Activated T-cell treated with anti-CD3 and anti-CD28 coated beads, Interleukin-2, amount 50 U/mL, for 72 hours (primary cell): Measurements from ENCODE around the gene SHISA7. TPM values are rescaled to one million over a fixed set of nuclear protein-coding genes. Genes with fewer than 3 reads are reported as not detected.
"Not testable (repeated sequence)": the region's sequence is repeated elsewhere in the genome, so short reads cannot be mapped to it uniquely, and the experiment has no call there.

Experiments
- ATAC-seq, 2 donors: fragments of 150-1000 bp; cut with Tn5 transposase; replicated peaks in 1 of 2; 2 replicates each; pipeline ENCODE4 v1.10.0; 2021; ENCODE audit warnings: moderate library complexity in 2 of 2, mild to moderate bottlenecking in 1 of 2
- DNase-seq, 2 donors: peaks; one replicate each; pipeline ENCODE4 v3.0.0; 2021 to 2022; ENCODE audit warnings: mixed read lengths in 1 of 2
- H3K27ac Mint-ChIP-seq: one replicate; pipeline ENCODE4 v1.8.0; 2022; ENCODE audit warnings: mild to moderate bottlenecking, moderate library complexity, mixed read lengths
- H3K27me3 Mint-ChIP-seq: one replicate; pipeline ENCODE4 v1.8.0; 2022; ENCODE audit warnings: low read depth, mixed read lengths
- H3K36me3 Mint-ChIP-seq, 2 donors: one replicate each; pipeline ENCODE4 v1.8.0; 2022; ENCODE audit warnings: mixed read lengths in 2 of 2, mild to moderate bottlenecking in 1 of 2; ENCODE audit not compliant: insufficient read depth in 2 of 2
- H3K4me1 Mint-ChIP-seq: one replicate; pipeline ENCODE4 v1.8.0; 2022; ENCODE audit warnings: low read depth, mixed read lengths
- H3K4me3 Mint-ChIP-seq, 2 donors: one replicate each; pipeline ENCODE4 v1.8.0; 2022; ENCODE audit warnings: mild to moderate bottlenecking in 2 of 2, mixed read lengths in 2 of 2, moderate library complexity in 2 of 2
- H3K9me3 Mint-ChIP-seq, 2 donors: one replicate each; pipeline ENCODE4 v1.8.0; 2022; ENCODE audit warnings: mixed read lengths in 2 of 2
- total RNA-seq, 2 donors: library from RNA; stranded (reverse); gene quantifications; one replicate each; pipeline ENCODE4 v1.2.3, GENCODE V29; 2022

SHISA7 gene
- total RNA-seq, 2 donors from 2014 or later: 0.17 TPM; not detected in 1

DNA sequence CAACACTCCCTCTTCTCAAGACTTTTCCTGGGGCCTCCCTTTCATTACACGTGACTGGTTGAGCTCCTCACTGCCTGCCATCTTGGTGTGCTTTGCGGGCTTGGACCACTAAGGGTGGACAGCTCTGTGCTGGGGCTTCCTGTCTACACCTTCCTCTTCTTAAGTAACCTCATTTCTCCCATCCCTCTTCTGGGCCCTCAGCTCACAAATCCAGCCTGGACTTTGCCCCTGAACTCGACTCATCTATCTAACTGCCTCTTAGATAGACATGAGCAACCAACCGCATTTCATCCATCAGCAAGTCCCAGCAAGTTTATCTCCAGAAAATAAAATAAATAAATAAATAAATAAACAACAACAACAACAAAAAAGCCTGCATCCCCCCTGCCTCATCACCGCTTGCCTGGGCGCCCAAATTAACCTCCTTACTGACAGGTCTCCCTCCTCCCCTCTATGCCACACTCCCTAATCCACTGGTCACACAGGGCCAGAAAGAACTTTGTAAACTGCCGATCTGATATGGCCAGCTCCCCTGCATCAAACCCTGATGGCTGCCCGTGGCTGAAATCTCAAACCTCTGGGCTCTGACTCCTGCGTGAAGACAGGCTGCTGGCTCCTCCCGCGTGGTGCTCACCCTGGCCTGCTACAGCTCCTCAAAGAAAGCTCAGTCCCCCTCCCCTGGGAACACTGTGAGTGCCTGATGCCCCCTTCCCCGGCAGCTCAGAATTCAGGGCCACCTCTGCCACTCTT lies 10.6 kb upstream of the SHISA7 start:
- Mint-ChIP-seq H3K4me1 (peaks cover 5% of the 10 kb centered on the region), H3K27ac (no peak overlapping the region), H3K4me3 (peak overlapping the region in 1 of 2 donors; percentile 59), H3K27me3 (peaks cover 20% of the 10 kb centered on the region), H3K9me3 (no peaks in the 10 kb centered on the region), H3K36me3 (peaks cover 4 to 7% of the 10 kb centered on the region in 2 donors)
- ATAC-seq: no peak
- DNase-seq: no peak

DNA sequence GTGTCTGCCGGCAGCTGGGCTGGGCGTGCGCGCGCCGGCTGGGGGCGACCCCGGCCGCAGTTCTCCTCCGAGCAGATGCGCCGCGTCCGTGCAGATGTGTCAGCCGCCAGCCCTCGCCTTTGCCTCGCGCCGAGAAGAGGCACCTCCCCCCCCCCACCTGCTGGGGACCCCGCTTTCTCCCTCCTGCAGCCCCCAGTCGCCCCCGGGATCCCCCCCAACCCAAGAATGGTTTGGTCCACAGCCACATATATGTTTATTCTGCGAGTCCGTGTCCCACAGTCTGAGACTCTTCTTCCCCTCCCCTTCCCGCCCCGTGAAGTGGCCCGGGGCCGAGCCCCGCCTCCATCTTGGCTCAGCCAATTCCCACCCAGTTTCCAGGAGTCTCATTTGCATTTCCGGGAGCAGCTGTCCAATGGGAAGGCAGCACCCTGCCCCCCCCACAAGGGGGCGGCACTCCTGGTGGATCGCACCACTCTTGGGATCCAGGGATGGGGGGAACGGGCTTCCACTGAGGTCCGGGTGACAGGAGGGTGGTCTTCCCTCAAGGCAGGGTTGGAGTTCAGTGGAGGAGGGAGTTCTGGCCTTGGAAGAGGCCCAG lies 9.7 kb upstream of the SHISA7 start:
- peak; percentile 56 for ATAC-seq
- Mint-ChIP-seq H3K27me3 (peaks cover 20% of the 10 kb centered on the region), H3K9me3 (no peaks in the 10 kb centered on the region), H3K4me1 (peaks cover 5% of the 10 kb centered on the region), H3K4me3 (peak overlapping the region in 1 of 2 donors; percentile 59), H3K36me3 (peaks cover 4 to 7% of the 10 kb centered on the region in 2 donors), H3K27ac (no peak overlapping the region)
- peak; percentile 41 to 43 for DNase-seq

DNA sequence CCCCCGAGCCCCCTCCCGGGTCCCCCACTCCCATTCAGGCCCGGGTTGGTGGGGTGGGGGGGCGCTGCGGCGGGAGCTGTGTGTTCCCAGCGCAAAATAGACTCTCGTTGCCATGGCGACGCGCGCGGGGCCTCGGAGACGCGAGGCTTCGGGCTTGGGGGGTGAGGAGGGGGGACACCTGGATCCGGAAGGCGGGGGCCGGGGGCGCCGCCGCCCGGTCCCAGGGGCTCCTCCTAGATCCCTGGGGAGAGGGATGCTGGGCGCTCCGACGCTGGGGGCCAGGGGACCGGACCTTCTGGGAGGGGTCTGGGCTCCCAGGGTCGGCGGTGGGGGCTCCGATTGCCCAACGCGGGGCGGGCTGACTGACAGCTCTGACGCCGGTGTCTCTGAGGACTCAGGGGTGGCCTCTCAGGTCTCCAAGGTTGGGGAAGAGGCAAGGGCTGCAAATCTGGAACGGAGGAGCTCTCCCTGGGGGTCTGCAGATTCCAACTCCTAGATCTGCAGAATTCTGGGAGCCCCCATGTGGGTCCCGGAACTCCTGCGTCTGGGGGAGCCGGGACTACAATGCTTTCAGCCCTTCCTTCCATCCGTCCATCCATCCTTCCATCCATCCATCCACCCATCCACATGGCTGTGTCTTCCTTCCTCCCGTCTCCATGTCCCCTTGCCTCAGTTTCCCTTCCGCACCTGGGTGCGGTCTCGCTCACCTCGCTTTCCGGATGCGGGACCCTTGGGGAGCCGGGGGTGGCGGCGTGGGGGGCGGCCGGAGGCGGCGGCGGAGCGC lies 9.1 kb upstream of the SHISA7 start:
- H3K27me3 Mint-ChIP-seq: peaks cover 20% of the 10 kb centered on the region

DNA sequence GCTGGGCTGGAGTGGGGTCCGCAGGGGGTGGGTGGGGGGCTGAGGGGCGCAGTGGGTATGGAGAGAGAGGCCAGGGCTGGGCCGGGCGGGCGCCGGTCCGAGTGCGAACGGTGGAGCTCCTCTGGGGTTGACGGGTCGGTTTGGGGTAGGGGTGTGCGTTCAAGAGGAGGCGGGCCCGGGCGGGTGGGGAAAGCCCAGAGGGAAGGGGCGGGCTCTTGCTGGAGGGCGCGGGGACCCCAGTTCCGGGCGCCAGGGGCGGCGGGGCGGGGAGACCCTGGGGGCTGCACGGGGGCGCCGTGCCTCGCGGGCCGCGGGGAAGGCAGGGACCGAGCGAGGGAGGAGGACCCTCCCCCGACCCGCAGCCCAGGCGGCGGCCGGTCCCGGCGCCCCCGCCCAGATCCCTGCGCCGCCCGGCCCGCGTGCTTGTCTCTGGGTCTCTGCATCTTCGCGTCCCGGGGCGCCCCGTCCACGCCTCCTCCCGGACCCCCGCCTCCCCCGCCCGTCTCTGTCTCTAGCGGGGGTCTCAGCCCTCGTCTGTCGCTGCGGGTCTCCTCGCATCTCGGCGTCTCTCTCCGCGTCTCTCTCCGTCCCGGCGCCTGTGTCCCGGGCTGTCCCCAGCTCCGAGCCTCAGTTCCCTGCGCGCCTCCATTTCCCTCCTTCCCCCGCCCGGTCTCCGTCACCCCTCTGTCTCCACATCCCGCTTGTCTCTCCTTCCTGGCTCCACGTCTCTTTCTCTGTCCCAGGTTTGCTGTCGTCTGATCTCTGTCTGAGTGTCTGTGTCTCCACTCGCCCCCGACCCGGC lies 8.3 kb upstream of the SHISA7 start:
- Mint-ChIP-seq H3K36me3 (peaks cover 4 to 7% of the 10 kb centered on the region in 2 donors), H3K4me1 (peaks cover 5% of the 10 kb centered on the region), H3K4me3 (peak overlapping the region; percentile 80 to 81), H3K27me3 (peaks cover 20% of the 10 kb centered on the region), H3K27ac (no peak overlapping the region), H3K9me3 (no peaks in the 10 kb centered on the region)
- ATAC-seq (peak; percentile 33 to 36), DNase-seq (no peak)

More for the DNA sequence above, 9.1 kb upstream of the SHISA7 start:
- ATAC-seq (no peak), DNase-seq (no peak)
- H3K27ac Mint-ChIP-seq: no peak overlapping the region
- H3K4me3 Mint-ChIP-seq: peak overlapping the region; percentile 80 to 81
- H3K4me1 Mint-ChIP-seq: peaks cover 5% of the 10 kb centered on the region
- H3K9me3 Mint-ChIP-seq: no peaks in the 10 kb centered on the region
- H3K36me3 Mint-ChIP-seq: peaks cover 4 to 7% of the 10 kb centered on the region in 2 donors

DNA sequence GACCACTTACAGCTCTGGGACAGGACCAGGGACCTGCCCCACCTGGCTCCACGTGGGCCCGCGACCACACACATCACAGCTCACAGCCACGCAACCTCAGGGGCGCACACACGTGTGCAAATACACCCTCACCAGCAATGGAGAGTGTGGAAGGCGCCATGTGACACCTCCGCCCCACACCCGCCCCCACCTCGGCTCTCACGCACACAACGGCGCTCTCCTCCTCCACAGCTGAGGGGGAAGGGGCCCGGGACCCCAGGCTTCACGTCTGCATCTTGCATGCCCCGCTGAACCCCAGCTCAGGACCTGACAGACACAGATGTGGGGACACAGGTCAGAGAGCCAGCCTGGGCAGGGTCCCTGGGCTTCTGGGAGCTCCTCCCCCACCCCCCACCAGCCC lies 6.4 kb upstream of the SHISA7 start:
- DNase-seq: no peak
- ATAC-seq: no peak
- H3K4me3 Mint-ChIP-seq: no peak overlapping the region
- H3K4me1 Mint-ChIP-seq: peaks cover 5% of the 10 kb centered on the region
- no peak overlapping the region for H3K27ac Mint-ChIP-seq
- no peaks in the 10 kb centered on the region for H3K9me3 Mint-ChIP-seq
- peaks cover 34% of the 10 kb centered on the region for H3K27me3 Mint-ChIP-seq
- H3K36me3 Mint-ChIP-seq: peaks cover 2 to 7% of the 10 kb centered on the region in 2 donors

DNA sequence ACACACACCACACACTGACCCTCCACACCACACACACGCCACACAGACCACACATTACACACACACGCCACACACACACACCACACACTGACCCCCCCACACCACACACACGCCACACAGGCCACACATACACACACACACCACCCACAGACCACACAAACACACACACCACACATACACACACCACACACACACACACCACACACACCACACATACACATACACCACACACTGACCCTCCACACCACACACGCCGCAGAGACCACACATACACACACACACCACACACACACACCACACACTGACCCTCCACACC lies 5.0 kb upstream of the SHISA7 start:
- H3K4me3 Mint-ChIP-seq, H3K27ac Mint-ChIP-seq, ATAC-seq, H3K9me3 Mint-ChIP-seq, H3K36me3 Mint-ChIP-seq, DNase-seq: not testable (repeated sequence)
- Mint-ChIP-seq H3K27me3 (peaks cover 36% of the 10 kb centered on the region), H3K4me1 (peaks cover 13% of the 10 kb centered on the region)

DNA sequence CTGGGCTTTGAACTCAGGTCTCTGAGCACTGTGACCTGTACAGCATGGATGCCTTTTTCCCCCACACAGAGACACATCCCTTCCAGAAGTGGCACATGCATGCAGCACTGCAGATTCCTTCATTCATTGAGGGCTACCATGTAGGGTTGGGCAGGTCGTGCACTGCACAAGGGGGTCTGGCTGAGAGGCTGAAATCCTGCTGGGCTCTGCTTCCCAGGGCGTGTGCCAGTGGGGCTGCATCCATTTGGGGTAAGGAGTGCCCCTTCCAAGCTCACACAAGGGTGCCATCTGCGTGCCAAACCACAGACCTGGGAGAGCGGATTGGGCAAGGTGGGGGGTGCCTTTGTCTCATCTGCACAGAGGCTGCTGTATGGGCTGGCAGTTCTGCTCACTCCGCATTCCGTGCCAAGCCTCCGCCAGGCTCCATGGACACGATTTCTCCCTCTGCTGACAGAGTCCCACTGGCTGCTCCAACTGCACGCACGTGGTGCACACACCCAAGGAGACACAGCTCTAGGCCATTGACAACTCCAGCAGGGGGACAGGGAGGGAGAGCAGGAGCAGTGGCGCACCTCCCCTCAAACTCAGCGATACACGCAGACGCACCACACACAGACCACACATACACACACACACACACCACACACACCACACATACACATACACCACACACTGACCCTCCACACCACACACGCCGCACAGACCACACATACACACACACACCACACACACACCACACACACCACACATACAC lies 4.5 kb upstream of the SHISA7 start:
- H3K27ac Mint-ChIP-seq: no peak overlapping the region
- peaks cover 17% of the 10 kb centered on the region for H3K4me1 Mint-ChIP-seq
- peaks cover 39% of the 10 kb centered on the region for H3K27me3 Mint-ChIP-seq
- H3K36me3 Mint-ChIP-seq: peaks cover 0 to 2% of the 10 kb centered on the region in 2 donors
- DNase-seq (no peak), ATAC-seq (peak; percentile 15 to 31)
- H3K9me3 Mint-ChIP-seq: no peaks in the 10 kb centered on the region
- no peak overlapping the region for H3K4me3 Mint-ChIP-seq

DNA sequence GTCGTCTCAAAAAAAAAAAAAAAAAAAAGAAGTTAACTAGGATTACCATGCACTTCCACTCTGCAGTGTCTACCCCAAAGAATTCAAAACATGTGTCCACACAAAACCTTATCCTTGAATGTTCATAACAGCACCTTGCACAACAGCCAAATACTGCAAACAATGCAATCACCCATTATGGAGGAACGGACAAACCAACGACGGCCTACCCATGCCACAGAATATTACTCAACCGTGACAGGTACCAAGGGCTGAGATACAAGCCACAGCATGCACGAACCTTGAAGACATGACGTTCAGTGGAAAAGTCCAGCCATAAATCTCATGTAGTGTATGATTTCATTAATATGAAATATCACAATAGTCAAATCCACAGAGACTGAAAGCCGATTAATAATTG lies 3.0 kb upstream of the SHISA7 start:
- Mint-ChIP-seq H3K9me3 (no peaks in the 10 kb centered on the region), H3K36me3 (peaks cover 3 to 5% of the 10 kb centered on the region in 2 donors), H3K27ac (no peak overlapping the region), H3K27me3 (peaks cover 40% of the 10 kb centered on the region), H3K4me3 (no peak overlapping the region), H3K4me1 (peaks cover 21% of the 10 kb centered on the region)
- DNase-seq: no peak
- ATAC-seq: no peak

DNA sequence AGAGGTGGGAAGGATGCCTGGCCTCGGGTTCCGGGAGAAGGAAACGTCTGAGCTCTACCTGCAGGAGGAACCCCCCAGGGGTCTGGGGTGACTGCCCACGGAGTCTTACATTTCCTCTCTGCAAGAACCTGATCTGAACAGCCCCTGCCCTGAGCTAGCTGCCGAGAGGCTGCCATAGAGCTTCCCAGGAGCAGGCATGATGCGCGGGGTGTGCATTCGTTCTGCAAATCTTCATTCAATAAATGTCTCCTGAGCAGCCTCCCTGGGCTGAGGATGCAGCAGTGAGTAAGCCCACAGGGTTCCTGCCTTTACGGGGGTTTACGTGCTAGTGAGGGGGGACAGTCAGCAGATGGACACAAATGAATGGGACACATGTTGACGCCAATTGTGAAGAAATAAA lies 1.5 kb upstream of the SHISA7 start:
- Mint-ChIP-seq H3K4me3 (no peak overlapping the region), H3K36me3 (peaks cover 5 to 6% of the 10 kb centered on the region in 2 donors), H3K9me3 (peaks cover 0 to 2% of the 10 kb centered on the region in 2 donors), H3K27ac (no peak overlapping the region), H3K4me1 (peaks cover 25% of the 10 kb centered on the region), H3K27me3 (peaks cover 51% of the 10 kb centered on the region)
- DNase-seq: no peak
- ATAC-seq: no peak

DNA sequence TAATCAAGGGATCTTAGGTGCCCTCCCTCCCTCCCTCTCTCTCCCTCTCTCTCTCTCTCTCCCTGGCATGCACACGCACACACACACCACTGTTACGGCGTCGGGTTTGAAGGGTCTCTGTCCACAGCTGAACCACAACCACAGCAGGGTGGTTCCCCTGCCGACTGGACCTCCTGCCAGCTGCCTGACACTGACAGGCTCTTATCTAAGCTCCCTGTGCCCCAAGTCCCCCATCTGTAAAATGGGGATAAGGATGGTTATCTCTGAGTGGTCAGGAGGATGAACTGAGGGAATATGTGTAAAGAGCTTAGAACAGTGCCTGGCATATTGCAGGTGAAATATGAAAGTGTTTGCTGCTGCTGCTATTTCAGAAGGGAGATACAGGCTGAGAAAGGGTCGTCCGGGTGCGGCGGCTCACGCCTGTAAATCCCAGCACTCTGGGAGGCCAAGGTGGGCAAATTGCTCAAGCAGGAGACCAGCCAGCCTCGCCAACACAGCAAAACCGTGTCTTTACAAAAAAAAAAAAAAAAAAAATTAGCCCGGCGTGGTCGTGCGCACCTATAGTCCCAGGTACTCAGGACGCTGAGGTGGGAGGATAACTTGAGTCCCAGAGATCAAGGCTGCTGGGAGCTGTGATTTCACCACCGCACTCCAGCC lies 852 bp upstream of the SHISA7 start:
- ATAC-seq: no peak
- peaks cover 25% of the 10 kb centered on the region for H3K4me1 Mint-ChIP-seq
- H3K4me3 Mint-ChIP-seq: no peak overlapping the region

DNA sequence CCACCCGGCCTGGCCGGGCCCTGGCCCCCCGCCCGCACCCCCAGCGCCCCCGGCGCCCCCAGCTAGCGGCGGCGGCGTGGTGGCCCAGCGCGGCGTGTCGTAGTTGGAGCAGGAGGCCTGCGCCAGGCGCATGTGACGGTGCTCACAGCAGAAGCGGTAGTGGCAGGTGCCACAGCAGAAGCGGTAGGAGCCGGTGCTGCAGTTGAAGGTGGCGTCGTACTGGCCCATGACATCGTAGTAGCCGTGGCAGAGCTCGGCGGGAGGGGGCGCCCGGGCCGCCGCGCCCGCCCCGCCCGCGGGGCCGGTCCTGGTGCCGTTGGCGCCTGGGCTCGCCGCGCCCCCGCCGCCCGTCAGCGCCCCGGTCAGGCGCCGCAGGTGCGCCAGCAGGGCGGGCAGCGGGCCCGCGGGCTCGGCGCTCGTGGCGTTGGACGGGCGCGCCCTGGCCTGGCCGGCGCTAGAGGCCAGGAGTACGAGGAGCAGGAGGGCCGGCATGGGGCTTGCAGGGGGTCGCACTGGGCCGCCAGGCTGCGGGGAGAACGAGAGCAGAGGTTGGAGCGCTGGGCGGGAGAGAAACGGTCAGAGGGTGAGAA lies 633 bp downstream of the SHISA7 start:
- peaks cover 0 to 2% of the 10 kb centered on the region in 2 donors for H3K9me3 Mint-ChIP-seq
- ATAC-seq (peak; percentile 39 to 47), DNase-seq (peak in 1 of 2 donors; percentile 34)
- peaks cover 5 to 6% of the 10 kb centered on the region in 2 donors for H3K36me3 Mint-ChIP-seq
- H3K4me3 Mint-ChIP-seq: peak overlapping the region in 1 of 2 donors; percentile 44
- H3K27ac Mint-ChIP-seq: no peak overlapping the region
- H3K27me3 Mint-ChIP-seq: peaks cover 65% of the 10 kb centered on the region
- peaks cover 25% of the 10 kb centered on the region for H3K4me1 Mint-ChIP-seq

More for the DNA sequence above, 852 bp upstream of the SHISA7 start:
- peaks cover 58% of the 10 kb centered on the region for H3K27me3 Mint-ChIP-seq
- no peak for DNase-seq
- H3K27ac Mint-ChIP-seq: no peak overlapping the region
- peaks cover 5 to 6% of the 10 kb centered on the region in 2 donors for H3K36me3 Mint-ChIP-seq
- peaks cover 0 to 2% of the 10 kb centered on the region in 2 donors for H3K9me3 Mint-ChIP-seq
